ENCODE results near the gene GPC3.
"Not testable (repeated sequence)": the region's sequence is repeated elsewhere in the genome, so short reads cannot be mapped to it uniquely, and the experiment has no call there.

GPC3 gene

DNA sequence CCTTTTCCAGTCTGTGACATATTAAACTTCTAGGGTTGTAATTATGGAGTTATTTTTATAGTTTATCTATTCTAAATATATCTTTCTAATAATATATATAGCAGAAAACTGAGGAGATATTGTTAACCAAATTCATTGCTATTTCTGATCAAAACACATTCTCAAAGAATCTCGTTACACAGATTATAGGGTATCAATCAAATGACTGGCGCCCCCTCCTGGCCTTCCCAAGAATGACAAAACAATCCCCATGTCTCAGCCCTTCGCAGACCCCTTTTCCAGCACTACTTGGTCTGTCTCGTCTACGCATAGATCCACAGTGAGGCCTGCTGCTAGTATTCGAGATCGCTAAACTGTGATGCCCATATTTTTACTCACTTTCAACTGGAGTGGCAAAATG lies 209.3 kb downstream of the GPC3 start:
- H3K18ac ChIP-seq (ENCODE audit: low read length), result no peak overlapping the region
- no peak overlapping the region for H2BK5ac ChIP-seq (ENCODE audit: low read length)
- H2AFZ ChIP-seq (ENCODE audit: low read length), result no peak overlapping the region
- no peak overlapping the region for H3K4ac ChIP-seq (ENCODE audit: low read length)
- H2BK15ac ChIP-seq (ENCODE audit: low read length), result no peak overlapping the region
- H3K9ac ChIP-seq (ENCODE audit: low read depth, low read length, poor library complexity), result no peak overlapping the region
- no peak overlapping the region for H3K14ac ChIP-seq (ENCODE audit: low read length)
- DNase-seq (ENCODE audit: low spot score), result no peak
- no peak overlapping the region for H4K8ac ChIP-seq (ENCODE audit: low read depth, low read length)
- H2BK120ac ChIP-seq (ENCODE audit: low read depth, low read length), result no peak overlapping the region
- H3K23ac ChIP-seq (ENCODE audit: low read depth, low read length, poor library complexity), result no peak overlapping the region
- no peaks in the 10 kb centered on the region for H3K36me3 ChIP-seq (replicated peaks in 1 of 2; ENCODE audit: control insufficient read depth in 2 of 2, insufficient read depth in 2 of 2, low read length in 2 of 2)
- H3K4me2 ChIP-seq (ENCODE audit: insufficient read depth, low read length, poor library complexity, severe bottlenecking), result no peak overlapping the region
- peaks cover 2% of the 10 kb centered on the region in 2 donors for H3K4me1 ChIP-seq (ENCODE audit: control insufficient read depth in 2 of 2, insufficient read depth in 1 of 2, low read depth in 1 of 2, low read length in 2 of 2)
- no peak overlapping the region for H4K91ac ChIP-seq (ENCODE audit: low read depth, low read length, poor library complexity)
- no CpG with 5 or more reads among the region's 7 CpGs for WGBS, 2 donors (ENCODE audit: extremely low coverage in 2 of 2, insufficient read length in 2 of 2, insufficient replicate concordance in 1 of 2)
- H3K27ac ChIP-seq (replicated peaks; ENCODE audit: low read length), result no peak overlapping the region
- H2BK12ac ChIP-seq (ENCODE audit: low read length), result no peak overlapping the region
- H3K79me1 ChIP-seq (ENCODE audit: low read depth, low read length), result no peaks in the 10 kb centered on the region
- H2AK5ac ChIP-seq (ENCODE audit: low read depth, low read length), result no peak overlapping the region
- H3K27me3 ChIP-seq (ENCODE audit: control insufficient read depth in 3 of 3, insufficient read depth in 3 of 3, low read depth in 1 of 3, low read length in 3 of 3), result no peaks in the 10 kb centered on the region
- no peaks in the 10 kb centered on the region for H3K9me3 ChIP-seq (replicated peaks in 1 of 2; ENCODE audit: control insufficient read depth in 2 of 2, insufficient read depth in 1 of 2, low read depth in 1 of 2, low read length in 2 of 2)
- no peak overlapping the region for H3K4me3 ChIP-seq (ENCODE audit: low read length in 2 of 2)

DNA sequence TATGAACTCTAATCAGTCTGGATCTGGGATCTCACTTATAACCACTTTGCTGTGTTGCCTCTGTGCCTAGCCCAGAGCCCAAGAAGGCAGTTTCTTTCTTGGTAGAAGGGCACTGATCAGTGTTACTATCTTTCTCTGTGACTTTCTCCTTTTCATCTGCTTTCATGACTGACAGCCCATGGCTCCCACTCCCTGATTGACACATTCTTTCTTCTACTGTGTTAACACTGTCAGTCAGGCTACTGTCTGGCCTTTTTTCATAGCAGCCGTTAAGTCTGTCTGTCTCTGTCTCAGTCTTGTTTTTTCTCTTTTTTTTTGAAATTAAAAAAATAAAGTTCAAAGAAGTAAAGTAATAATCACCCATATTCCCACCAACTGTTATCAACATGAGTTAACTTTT lies 210.6 kb downstream of the GPC3 start:
- H3K14ac ChIP-seq (ENCODE audit: low read length), result no peak overlapping the region
- H2BK120ac ChIP-seq (ENCODE audit: low read depth, low read length), result no peak overlapping the region
- no peaks in the 10 kb centered on the region for H3K79me1 ChIP-seq (ENCODE audit: low read depth, low read length)
- no peak overlapping the region for H2AFZ ChIP-seq (ENCODE audit: low read length)
- H3K9me3 ChIP-seq (replicated peaks in 1 of 2; ENCODE audit: control insufficient read depth in 2 of 2, insufficient read depth in 1 of 2, low read depth in 1 of 2, low read length in 2 of 2), result no peaks in the 10 kb centered on the region
- no peaks in the 10 kb centered on the region for H3K27me3 ChIP-seq (ENCODE audit: control insufficient read depth in 3 of 3, insufficient read depth in 3 of 3, low read depth in 1 of 3, low read length in 3 of 3)
- H3K9ac ChIP-seq (ENCODE audit: low read depth, low read length, poor library complexity), result no peak overlapping the region
- peaks cover 2 to 3% of the 10 kb centered on the region in 2 donors for H3K4me1 ChIP-seq (ENCODE audit: control insufficient read depth in 2 of 2, insufficient read depth in 1 of 2, low read depth in 1 of 2, low read length in 2 of 2)
- H3K4ac ChIP-seq (ENCODE audit: low read length), result no peak overlapping the region
- H3K18ac ChIP-seq (ENCODE audit: low read length), result no peak overlapping the region
- no peak overlapping the region for H3K27ac ChIP-seq (replicated peaks; ENCODE audit: low read length)
- no CpG with 5 or more reads among the region's 1 CpG for WGBS, 2 donors (ENCODE audit: extremely low coverage in 2 of 2, insufficient read length in 2 of 2, insufficient replicate concordance in 1 of 2)
- H3K36me3 ChIP-seq (replicated peaks in 1 of 2; ENCODE audit: control insufficient read depth in 2 of 2, insufficient read depth in 2 of 2, low read length in 2 of 2), result no peaks in the 10 kb centered on the region
- DNase-seq (ENCODE audit: low spot score), result no peak
- no peak overlapping the region for H2BK5ac ChIP-seq (ENCODE audit: low read length)
- H2BK15ac ChIP-seq (ENCODE audit: low read length), result no peak overlapping the region
- no peak overlapping the region for H2AK5ac ChIP-seq (ENCODE audit: low read depth, low read length)
- no peak overlapping the region for H4K8ac ChIP-seq (ENCODE audit: low read depth, low read length)
- H2BK12ac ChIP-seq (ENCODE audit: low read length), result no peak overlapping the region
- H3K23ac ChIP-seq (ENCODE audit: low read depth, low read length, poor library complexity), result no peak overlapping the region
- H4K91ac ChIP-seq (ENCODE audit: low read depth, low read length, poor library complexity), result no peak overlapping the region
- no peak overlapping the region for H3K4me3 ChIP-seq (ENCODE audit: low read length in 2 of 2)
- no peak overlapping the region for H3K4me2 ChIP-seq (ENCODE audit: insufficient read depth, low read length, poor library complexity, severe bottlenecking)

DNA sequence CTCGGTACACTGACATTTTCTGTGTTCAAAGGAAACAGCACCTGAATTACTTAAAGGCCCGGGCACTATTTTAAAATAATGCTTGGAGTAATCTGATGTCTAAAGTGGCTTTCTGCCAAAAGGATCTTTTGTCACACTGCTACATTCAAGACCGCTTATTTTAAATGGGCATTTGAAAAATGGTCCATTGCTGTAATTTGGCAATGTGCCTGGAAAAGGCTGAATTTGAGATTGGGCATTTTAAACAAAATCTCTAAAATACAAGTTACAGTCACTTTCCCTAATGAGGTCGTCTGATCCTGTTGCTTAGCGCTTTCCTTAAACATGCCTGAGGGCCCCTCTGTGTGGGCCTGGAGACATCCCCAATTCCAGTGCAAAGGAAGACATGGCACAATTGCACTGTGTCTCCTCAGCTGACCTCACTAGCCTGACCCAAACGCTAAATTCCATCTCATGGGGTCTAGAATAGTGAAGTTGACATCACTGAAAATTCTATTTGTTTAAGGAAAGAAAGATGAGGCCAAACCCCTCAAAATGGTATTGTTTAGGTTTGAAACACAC lies 214.2 kb downstream of the GPC3 start:
- peaks cover 2 to 3% of the 10 kb centered on the region in 2 donors for H3K4me1 ChIP-seq (ENCODE audit: control insufficient read depth in 2 of 2, insufficient read depth in 1 of 2, low read depth in 1 of 2, low read length in 2 of 2)
- no peak overlapping the region for H3K18ac ChIP-seq (ENCODE audit: low read length)
- H3K14ac ChIP-seq (ENCODE audit: low read length), result no peak overlapping the region
- no peak overlapping the region for H3K27ac ChIP-seq (replicated peaks; ENCODE audit: low read length)
- H2BK15ac ChIP-seq (ENCODE audit: low read length), result no peak overlapping the region
- no peak overlapping the region for H4K8ac ChIP-seq (ENCODE audit: low read depth, low read length)
- H2BK5ac ChIP-seq (ENCODE audit: low read length), result no peak overlapping the region
- no peak overlapping the region for H2BK12ac ChIP-seq (ENCODE audit: low read length)
- no peak overlapping the region for H2BK120ac ChIP-seq (ENCODE audit: low read depth, low read length)
- no peak overlapping the region for H3K4ac ChIP-seq (ENCODE audit: low read length)
- no peak overlapping the region for H3K23ac ChIP-seq (ENCODE audit: low read depth, low read length, poor library complexity)
- no peak overlapping the region for H3K4me2 ChIP-seq (ENCODE audit: insufficient read depth, low read length, poor library complexity, severe bottlenecking)
- no peaks in the 10 kb centered on the region for H3K36me3 ChIP-seq (replicated peaks in 1 of 2; ENCODE audit: control insufficient read depth in 2 of 2, insufficient read depth in 2 of 2, low read length in 2 of 2)
- WGBS, 2 donors (ENCODE audit: extremely low coverage in 2 of 2, insufficient read length in 2 of 2, insufficient replicate concordance in 1 of 2), result no CpG with 5 or more reads among the region's 6 CpGs
- no peaks in the 10 kb centered on the region for H3K79me1 ChIP-seq (ENCODE audit: low read depth, low read length)
- no peak for DNase-seq (ENCODE audit: low spot score)
- H2AFZ ChIP-seq (ENCODE audit: low read length), result no peak overlapping the region
- H3K9ac ChIP-seq (ENCODE audit: low read depth, low read length, poor library complexity), result no peak overlapping the region
- H3K27me3 ChIP-seq (ENCODE audit: control insufficient read depth in 3 of 3, insufficient read depth in 3 of 3, low read depth in 1 of 3, low read length in 3 of 3), result peaks cover 0 to 3% (median 0%) of the 10 kb centered on the region in 3 experiments
- no peaks in the 10 kb centered on the region for H3K9me3 ChIP-seq (replicated peaks in 1 of 2; ENCODE audit: control insufficient read depth in 2 of 2, insufficient read depth in 1 of 2, low read depth in 1 of 2, low read length in 2 of 2)
- no peak overlapping the region for H4K91ac ChIP-seq (ENCODE audit: low read depth, low read length, poor library complexity)
- H2AK5ac ChIP-seq (ENCODE audit: low read depth, low read length), result no peak overlapping the region
- no peak overlapping the region for H3K4me3 ChIP-seq (ENCODE audit: low read length in 2 of 2)

GRCh38 chrX:133762976-133763548 lies 222.3 kb downstream of the GPC3 start:
- H2BK12ac ChIP-seq (ENCODE audit: low read length); H3K36me3 ChIP-seq (replicated peaks in 1 of 2; ENCODE audit: control insufficient read depth in 2 of 2, insufficient read depth in 2 of 2, low read length in 2 of 2); H3K9me3 ChIP-seq (replicated peaks in 1 of 2; ENCODE audit: control insufficient read depth in 2 of 2, insufficient read depth in 1 of 2, low read depth in 1 of 2, low read length in 2 of 2); H2AFZ ChIP-seq (ENCODE audit: low read length); H4K8ac ChIP-seq (ENCODE audit: low read depth, low read length); H3K27me3 ChIP-seq (ENCODE audit: control insufficient read depth in 3 of 3, insufficient read depth in 3 of 3, low read depth in 1 of 3, low read length in 3 of 3); H3K9ac ChIP-seq (ENCODE audit: low read depth, low read length, poor library complexity); H3K4ac ChIP-seq (ENCODE audit: low read length); H3K23ac ChIP-seq (ENCODE audit: low read depth, low read length, poor library complexity); DNase-seq (ENCODE audit: low spot score); H3K27ac ChIP-seq (replicated peaks; ENCODE audit: low read length); H3K4me2 ChIP-seq (ENCODE audit: insufficient read depth, low read length, poor library complexity, severe bottlenecking); H3K79me1 ChIP-seq (ENCODE audit: low read depth, low read length); H3K14ac ChIP-seq (ENCODE audit: low read length); H3K4me3 ChIP-seq (ENCODE audit: low read length in 2 of 2); H2BK15ac ChIP-seq (ENCODE audit: low read length); H2BK120ac ChIP-seq (ENCODE audit: low read depth, low read length); H3K4me1 ChIP-seq (ENCODE audit: control insufficient read depth in 2 of 2, insufficient read depth in 1 of 2, low read depth in 1 of 2, low read length in 2 of 2); H2AK5ac ChIP-seq (ENCODE audit: low read depth, low read length); H3K18ac ChIP-seq (ENCODE audit: low read length); H4K91ac ChIP-seq (ENCODE audit: low read depth, low read length, poor library complexity); H2BK5ac ChIP-seq (ENCODE audit: low read length): not testable (repeated sequence)
- WGBS, 2 donors (ENCODE audit: extremely low coverage in 2 of 2, insufficient read length in 2 of 2, insufficient replicate concordance in 1 of 2), result no CpG with 5 or more reads among the region's 7 CpGs
